Gastroesophageal sphincter (tissue), 4 donors: ENCODE measurements around the gene AHNAK2. TPM values are rescaled to one million over a fixed set of nuclear protein-coding genes. Genes with fewer than 3 reads are reported as not detected.

Experiments
- ATAC-seq: fragments of 150-250 bp; one replicate; pipeline ENCODE4 v1.9.1; 2016; ENCODE audit warnings: mild to moderate bottlenecking, moderate library complexity
- H3K27ac ChIP-seq, 4 donors: fragments of 200-600 bp; sonication (generic) in 3 of 4; 1 replicate in 3 of 4; 2 replicates in 1 of 4; pipeline ENCODE4 v1.5.1; 2016 to 2019
- H3K27me3 ChIP-seq: fragments of 200-600 bp; sonication (generic); one replicate; pipeline ENCODE4 v1.5.1; 2019
- H3K36me3 ChIP-seq, 2 donors: fragments of 200-600 bp; sonication (generic); one replicate each; pipeline ENCODE4 v1.5.1; 2019; ENCODE audit warnings: control low read depth in 1 of 2
- H3K4me1 ChIP-seq, 3 donors: fragments of 200-600 bp; sonication (generic); 1 replicate in 2 of 3; 2 replicates in 1 of 3; pipeline ENCODE4 v1.5.1; 2016 to 2019; ENCODE audit warnings: control low read depth in 2 of 3
- H3K4me3 ChIP-seq, 2 donors: fragments of 200-600 bp; sonication (generic); one replicate each; pipeline ENCODE4 v1.5.1; 2019; ENCODE audit warnings: mild to moderate bottlenecking in 1 of 2, moderate library complexity in 1 of 2
- H3K9me3 ChIP-seq, 3 donors: fragments of 200-600 bp; sonication (generic); one replicate each; pipeline ENCODE4 v1.5.1; 2017 to 2019; ENCODE audit warnings: control low read depth in 2 of 3
- CTCF ChIP-seq, 4 experiments: fragments of 200-600 bp in 2 of 4; fragments of 450-650 bp in 2 of 4; sonication (generic) in 1 of 4; IDR thresholded peaks; one replicate each; pipeline ENCODE4 v1.5.1; 2017 to 2019; ENCODE audit warnings: antibody characterized with exemption in 4 of 4, mild to moderate bottlenecking in 2 of 4, moderate library complexity in 2 of 4
- EP300 ChIP-seq: sonication (generic); formaldehyde crosslinking; IDR thresholded peaks from one replicate; pipeline ENCODE4 v1.6.1; 2017; ENCODE audit warnings: antibody characterized with exemption, mild to moderate bottlenecking
- POLR2A ChIP-seq, 2 donors: fragments of 450-650 bp; IDR thresholded peaks; one replicate each; pipeline ENCODE4 v1.6.1; 2017; ENCODE audit warnings: antibody characterized with exemption in 2 of 2, mild to moderate bottlenecking in 2 of 2, moderate library complexity in 1 of 2
- POLR2AphosphoS5 ChIP-seq: sonication (generic); formaldehyde crosslinking; IDR thresholded peaks from one replicate; pipeline ENCODE4 v1.6.1; 2017; ENCODE audit warnings: antibody characterized with exemption
- WGBS, 2 donors: methylation state at CpG; one replicate each; pipeline ENCODE4 v1.1.5; 2018; ENCODE audit warnings: low coverage in 1 of 2; 5-methylcytosine and 5-hydroxymethylcytosine counted together
- total RNA-seq, 4 donors: library from RNA; depleted of rRNA; stranded (reverse); fragments of >200 nt; gene quantifications; one replicate each; pipeline ENCODE4 v1.1.0, GENCODE V29; 2016

Gene AHNAK2
- total RNA-seq, 4 donors from 2014 or later: 105 to 529 (median 239) TPM

- Histone ChIP-seq H3K27me3 (no peaks in the 10 kb centered on the region), H3K4me3 (no peak overlapping the region), H3K36me3 (peaks cover 0 to 17% of the 10 kb centered on the region in 2 donors), H3K9me3 (no peaks in the 10 kb centered on the region), H3K4me1 (peaks cover 0 to 27% (median 0%) of the 10 kb centered on the region in 3 donors), H3K27ac (peak overlapping the region in 2 of 4 donors; percentile 1 to 6)
- 37 to 71% methylated on average over 9 to 11 of the region's 34 CpGs for WGBS, 2 donors
- no peak for ATAC-seq
- TF ChIP-seq POLR2A (IDR thresholded peaks at IDR 0.05) (no peak), EP300 (no peak)
Observed at GRCh38 chr14:104895786-104896661, 82.2 kb downstream of the AHNAK2 start.

GRCh38 chr14:104895207-104895785, 82.9 kb downstream of the AHNAK2 start:
- Histone ChIP-seq H3K4me3 (no peak overlapping the region), H3K9me3 (no peaks in the 10 kb centered on the region), H3K27ac (peak overlapping the region in 2 of 4 donors; percentile 1 to 25), H3K27me3 (no peaks in the 10 kb centered on the region), H3K36me3 (peaks cover 0 to 17% of the 10 kb centered on the region in 2 donors), H3K4me1 (peaks cover 0 to 27% (median 0%) of the 10 kb centered on the region in 3 donors)
- 80% methylated on average over 1 of the region's 9 CpGs; no CpG with 5 or more reads in 1 of the 2 donors for WGBS, 2 donors
- ATAC-seq: no peak
- TF ChIP-seq EP300 (no peak), CTCF (IDR thresholded peaks at IDR 0.05) (no peak), POLR2AphosphoS5 (no peak)

- no peak overlapping the region for H3K4me3 ChIP-seq
- ATAC-seq: no peak
- no peaks in the 10 kb centered on the region for H3K9me3 ChIP-seq
- H3K27me3 ChIP-seq: no peaks in the 10 kb centered on the region
- TF ChIP-seq POLR2AphosphoS5: no peak
- no peak for TF ChIP-seq POLR2A (IDR thresholded peaks at IDR 0.05)
- TF ChIP-seq CTCF (IDR thresholded peaks at IDR 0.05): no peak
- H3K4me1 ChIP-seq: peaks cover 0 to 27% (median 0%) of the 10 kb centered on the region in 3 donors
- H3K27ac ChIP-seq: peak overlapping the region in 1 of 4 donors; percentile 25
- H3K36me3 ChIP-seq: peaks cover 0 to 18% of the 10 kb centered on the region in 2 donors
- WGBS, 2 donors: 74% methylated on average over 9 of the region's 30 CpGs; no CpG with 5 or more reads in 1 of the 2 donors
Observed at GRCh38 chr14:104894331-104895206, 83.6 kb downstream of the AHNAK2 start.

GRCh38 chr14:104893435-104894207, 84.6 kb downstream of the AHNAK2 start:
- WGBS, 2 donors: 100% methylated on average over 1 of the region's 39 CpGs; no CpG with 5 or more reads in 1 of the 2 donors
- no peak for ATAC-seq
- peaks cover 0 to 27% (median 0%) of the 10 kb centered on the region in 3 donors for H3K4me1 ChIP-seq
- H3K27ac ChIP-seq: no peak overlapping the region
- H3K27me3 ChIP-seq: no peaks in the 10 kb centered on the region
- peaks cover 0 to 27% of the 10 kb centered on the region in 2 donors for H3K36me3 ChIP-seq
- no peaks in the 10 kb centered on the region for H3K9me3 ChIP-seq
- no peak overlapping the region for H3K4me3 ChIP-seq
- TF ChIP-seq EP300: no peak
- no peak for TF ChIP-seq POLR2A (IDR thresholded peaks at IDR 0.05)
- TF ChIP-seq CTCF (IDR thresholded peaks at IDR 0.05): no peak
- no peak for TF ChIP-seq POLR2AphosphoS5
